Sigmoid colon (tissue), 7 donors: ENCODE measurements around the gene CNOT11. TPM values are rescaled to one million over a fixed set of nuclear protein-coding genes. Genes with fewer than 3 reads are reported as not detected.

Experiments
- DNase-seq: peaks from one replicate; pipeline ENCODE4 v3.0.0-alpha.2; 2019
- H3K27ac ChIP-seq, 4 donors: fragments of 200-600 bp; sonication (generic); one replicate each; pipeline ENCODE4 v1.5.1; 2016 to 2019; ENCODE audit warnings: mild to moderate bottlenecking in 1 of 4
- H3K27me3 ChIP-seq, 3 donors: fragments of 200-600 bp; sonication (generic); one replicate each; pipeline ENCODE4 v1.5.1; 2019; ENCODE audit warnings: mild to moderate bottlenecking in 1 of 3
- H3K36me3 ChIP-seq, 4 donors: fragments of 200-600 bp; sonication (generic); one replicate each; pipeline ENCODE4 v1.5.1; 2016 to 2019
- H3K4me1 ChIP-seq, 4 donors: fragments of 200-600 bp; sonication (generic); one replicate each; pipeline ENCODE4 v1.5.1; 2017 to 2019
- H3K4me3 ChIP-seq, 4 donors: fragments of 200-600 bp; sonication (generic); one replicate each; pipeline ENCODE4 v1.5.1; 2017 to 2019; ENCODE audit warnings: mild to moderate bottlenecking in 2 of 4, moderate library complexity in 1 of 4
- H3K9me3 ChIP-seq, 4 donors: fragments of 200-600 bp in 3 of 4; sonication (generic) in 3 of 4; one replicate each; pipeline versions ENCODE4 v1.5.1 to v1.6.1; 2013 to 2019
- EP300 ChIP-seq, 4 donors: sonication (generic); formaldehyde crosslinking; IDR thresholded peaks; one replicate each; pipeline ENCODE4 v1.6.1; 2017; ENCODE audit warnings: antibody characterized with exemption in 4 of 4
- POLR2A ChIP-seq, 2 donors: fragments of 450-650 bp; IDR thresholded peaks; one replicate each; pipeline ENCODE4 v1.6.1; 2016; ENCODE audit warnings: antibody characterized with exemption in 2 of 2, mild to moderate bottlenecking in 2 of 2, moderate library complexity in 2 of 2
- POLR2AphosphoS5 ChIP-seq, 4 donors: sonication (generic); formaldehyde crosslinking; IDR thresholded peaks; one replicate each; pipeline ENCODE4 v1.6.1; 2017; ENCODE audit warnings: antibody characterized with exemption in 4 of 4
- WGBS, 2 donors: extraction: QIAGEN DNeasy Blood & Tissue Kit; methylation state at CpG; one replicate each; pipeline ENCODE4 v1.1.7; 2013; 5-methylcytosine and 5-hydroxymethylcytosine counted together
- intact Hi-C: fragments of 100-400 bp; cut with DNase I; formaldehyde crosslinking; loops from one replicate; pipeline ENCODE4 v1.15.1; 2023
- polyA plus RNA-seq, 3 donors: library from polyadenylated mRNA; stranded (reverse); fragments of 200-250 nt; gene quantifications; one replicate each; pipeline ENCODE4 v1.2.3, GENCODE V29; 2013
- total RNA-seq, 4 donors: library from RNA; depleted of rRNA; stranded (reverse); fragments of >200 nt; gene quantifications; one replicate each; pipeline ENCODE4 v1.1.0, GENCODE V29; 2016
- TF ChIP-seq, protein P1 (sequence below), 4 experiments: fragments of 450-650 bp in 3 of 4; fragments of 200-600 bp in 1 of 4; IDR thresholded peaks; one replicate each; pipeline ENCODE4 v1.5.1; 2016 to 2019; ENCODE audit warnings: antibody characterized with exemption in 4 of 4, mild to moderate bottlenecking in 3 of 4, moderate library complexity in 2 of 4
- donor health status: healthy with polysubstance abuse.
- donor health status: Bipolar disorder and iron deficiency.
- donor health status: healthy.

CNOT11 gene
- total and polyA plus RNA-seq, 7 donors, result 21.4 to 33.7 (median 22.8) TPM

DNA sequence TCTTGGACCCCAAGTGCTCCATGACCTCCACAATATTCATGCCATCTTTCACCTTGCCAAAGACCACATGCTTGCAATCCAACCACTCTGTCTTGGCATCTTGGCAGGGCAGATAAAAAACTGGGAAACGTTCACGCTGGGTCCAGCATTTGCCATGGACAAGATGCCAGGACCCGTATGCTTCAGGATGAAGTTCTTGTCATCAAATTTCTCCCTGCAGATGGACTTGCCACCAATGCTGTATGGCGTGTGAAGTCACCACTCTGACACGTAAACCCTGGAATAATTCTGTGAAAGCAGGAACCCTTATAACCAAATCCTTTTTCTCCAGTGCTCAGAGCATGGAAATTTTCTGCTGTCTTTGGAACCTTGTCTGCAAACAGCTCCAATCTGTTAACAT is 21.5 kb downstream of the CNOT11 start:
- intact Hi-C loops, result no loop called here
- H3K4me1 ChIP-seq, result no peaks in the 10 kb centered on the region
- 94% methylated on average over 5 of the region's 5 CpGs for WGBS, 2 donors
- no peak overlapping the region for H3K27ac ChIP-seq
- H3K9me3 ChIP-seq, result no peaks in the 10 kb centered on the region
- peaks cover 5 to 82% (median 24%) of the 10 kb centered on the region in 4 donors for H3K36me3 ChIP-seq
- H3K27me3 ChIP-seq, result no peaks in the 10 kb centered on the region
- TF ChIP-seq, protein P1, sequence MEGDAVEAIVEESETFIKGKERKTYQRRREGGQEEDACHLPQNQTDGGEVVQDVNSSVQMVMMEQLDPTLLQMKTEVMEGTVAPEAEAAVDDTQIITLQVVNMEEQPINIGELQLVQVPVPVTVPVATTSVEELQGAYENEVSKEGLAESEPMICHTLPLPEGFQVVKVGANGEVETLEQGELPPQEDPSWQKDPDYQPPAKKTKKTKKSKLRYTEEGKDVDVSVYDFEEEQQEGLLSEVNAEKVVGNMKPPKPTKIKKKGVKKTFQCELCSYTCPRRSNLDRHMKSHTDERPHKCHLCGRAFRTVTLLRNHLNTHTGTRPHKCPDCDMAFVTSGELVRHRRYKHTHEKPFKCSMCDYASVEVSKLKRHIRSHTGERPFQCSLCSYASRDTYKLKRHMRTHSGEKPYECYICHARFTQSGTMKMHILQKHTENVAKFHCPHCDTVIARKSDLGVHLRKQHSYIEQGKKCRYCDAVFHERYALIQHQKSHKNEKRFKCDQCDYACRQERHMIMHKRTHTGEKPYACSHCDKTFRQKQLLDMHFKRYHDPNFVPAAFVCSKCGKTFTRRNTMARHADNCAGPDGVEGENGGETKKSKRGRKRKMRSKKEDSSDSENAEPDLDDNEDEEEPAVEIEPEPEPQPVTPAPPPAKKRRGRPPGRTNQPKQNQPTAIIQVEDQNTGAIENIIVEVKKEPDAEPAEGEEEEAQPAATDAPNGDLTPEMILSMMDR (IDR thresholded peaks at IDR 0.05), result no peak
- TF ChIP-seq EP300 (IDR thresholded peaks at IDR 0.05), result no peak
- no peak for TF ChIP-seq POLR2AphosphoS5 (IDR thresholded peaks at IDR 0.05)
- no peak for TF ChIP-seq POLR2A (IDR thresholded peaks at IDR 0.05)
- no peak for DNase-seq
- no peak overlapping the region for H3K4me3 ChIP-seq

- no peak for TF ChIP-seq POLR2AphosphoS5 (IDR thresholded peaks at IDR 0.05)
- TF ChIP-seq, protein P1 (IDR thresholded peaks at IDR 0.05), result no peak
- 55 to 86% methylated on average over 7 of the region's 7 CpGs for WGBS, 2 donors
Observed at GRCh38 chr2:101277111-101277510, 24.4 kb downstream of the CNOT11 start.

GRCh38 chr2:101278925-101279324 is 26.2 kb downstream of the CNOT11 start:
- Histone ChIP-seq H3K4me3 (no peak overlapping the region), H3K4me1 (no peaks in the 10 kb centered on the region), H3K9me3 (no peaks in the 10 kb centered on the region), H3K27ac (no peak overlapping the region), H3K36me3 (peaks cover 11 to 79% (median 32%) of the 10 kb centered on the region in 4 donors), H3K27me3 (no peaks in the 10 kb centered on the region)
- WGBS, 2 donors, result 90 to 95% methylated on average over 3 of the region's 3 CpGs
- TF ChIP-seq, protein P1 (IDR thresholded peaks at IDR 0.05), result no peak
- TF ChIP-seq EP300 (IDR thresholded peaks at IDR 0.05), result no peak
- no peak for TF ChIP-seq POLR2A (IDR thresholded peaks at IDR 0.05)
- no peak for TF ChIP-seq POLR2AphosphoS5 (IDR thresholded peaks at IDR 0.05)
- DNase-seq, result no peak
- intact Hi-C loops, result no loop called here

More at GRCh38 chr2:101277111-101277510, 24.4 kb downstream of the CNOT11 start:
- Histone ChIP-seq H3K4me1 (no peaks in the 10 kb centered on the region), H3K36me3 (peaks cover 12 to 79% (median 23%) of the 10 kb centered on the region in 4 donors), H3K9me3 (no peaks in the 10 kb centered on the region), H3K4me3 (no peak overlapping the region), H3K27me3 (no peaks in the 10 kb centered on the region), H3K27ac (no peak overlapping the region)
- no peak for DNase-seq
- intact Hi-C loops, result no loop called here

- Histone ChIP-seq H3K27me3 (no peaks in the 10 kb centered on the region), H3K36me3 (peaks cover 13 to 89% (median 40%) of the 10 kb centered on the region in 4 donors), H3K4me3 (no peak overlapping the region), H3K27ac (no peak overlapping the region), H3K9me3 (no peaks in the 10 kb centered on the region), H3K4me1 (no peaks in the 10 kb centered on the region)
- no peak for TF ChIP-seq POLR2AphosphoS5 (IDR thresholded peaks at IDR 0.05)
- TF ChIP-seq EP300 (IDR thresholded peaks at IDR 0.05), result no peak
- TF ChIP-seq, protein P1 (IDR thresholded peaks at IDR 0.05), result no peak
- TF ChIP-seq POLR2A (IDR thresholded peaks at IDR 0.05), result no peak
- 97% methylated on average over 4 of the region's 4 CpGs for WGBS, 2 donors
- intact Hi-C loops, result no loop called here
- DNase-seq, result no peak
Observed at GRCh38 chr2:101281482-101281881, 28.8 kb downstream of the CNOT11 start.

DNA sequence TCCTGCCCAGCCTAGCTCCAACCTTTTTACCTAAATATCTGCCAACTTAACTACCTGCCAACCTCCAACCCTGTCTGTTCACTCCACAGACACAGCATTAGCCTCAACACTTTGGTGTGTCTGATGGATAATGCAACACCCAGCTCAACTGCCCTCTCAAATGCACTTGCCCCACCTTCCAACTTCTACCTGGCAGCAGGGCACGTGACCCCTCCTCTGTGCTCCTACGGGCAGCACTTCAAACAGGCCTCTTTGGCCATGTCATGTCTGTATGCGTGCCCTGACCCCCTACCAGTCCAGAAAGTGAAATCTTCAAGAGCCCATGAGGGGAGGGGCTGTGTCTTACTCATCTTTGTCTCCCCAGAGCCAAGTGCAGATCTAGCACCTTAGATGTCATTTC is 30.3 kb downstream of the CNOT11 start:
- H3K4me1 ChIP-seq, result no peaks in the 10 kb centered on the region
- no peak overlapping the region for H3K4me3 ChIP-seq
- intact Hi-C loops, result no loop called here
- no peaks in the 10 kb centered on the region for H3K27me3 ChIP-seq
- peaks cover 19 to 97% (median 55%) of the 10 kb centered on the region in 4 donors for H3K36me3 ChIP-seq
- no peaks in the 10 kb centered on the region for H3K9me3 ChIP-seq
- WGBS, 2 donors, result 94 to 96% methylated on average over 3 of the region's 3 CpGs
- DNase-seq, result no peak
- TF ChIP-seq EP300 (IDR thresholded peaks at IDR 0.05), result no peak
- H3K27ac ChIP-seq, result no peak overlapping the region
